ENCODE results near the gene RFWD3.
"Not testable (repeated sequence)": the region's sequence is repeated elsewhere in the genome, so short reads cannot be mapped to it uniquely, and the experiment has no call there.

RFWD3 gene

GRCh38 chr16:74677868-74678267 is 11.2 kb upstream of the RFWD3 start:
- no peak overlapping the region for H3K4me3 Mint-ChIP-seq
- no peak overlapping the region for H3K27ac Mint-ChIP-seq
- no peak for TF ChIP-seq CTCF (IDR thresholded peaks at IDR 0.05)
- H3K36me3 Mint-ChIP-seq (ENCODE audit: low read depth), result no peaks in the 10 kb centered on the region
- H3K27me3 Mint-ChIP-seq (ENCODE audit: low read depth, poor library complexity), result peaks cover 23% of the 10 kb centered on the region
- DNase-seq, result no peak
- H3K9me3 Mint-ChIP-seq, result no peaks in the 10 kb centered on the region
- H3K4me1 Mint-ChIP-seq, result peaks cover 7% of the 10 kb centered on the region

GRCh38 chr16:74673876-74674275 is 7.2 kb upstream of the RFWD3 start:
- Mint-ChIP-seq H3K36me3 (ENCODE audit: low read depth) (no peaks in the 10 kb centered on the region), H3K27me3 (ENCODE audit: low read depth, poor library complexity) (peaks cover 41% of the 10 kb centered on the region), H3K4me1 (no peaks in the 10 kb centered on the region)

GRCh38 chr16:74668877-74669276 is 2.2 kb upstream of the RFWD3 start:
- Mint-ChIP-seq H3K9me3 (peaks cover 31% of the 10 kb centered on the region), H3K36me3 (ENCODE audit: low read depth) (peaks cover 26% of the 10 kb centered on the region), H3K4me1 (peaks cover 21% of the 10 kb centered on the region), H3K27me3 (ENCODE audit: low read depth, poor library complexity) (peaks cover 24% of the 10 kb centered on the region)
- not testable (repeated sequence) for DNase-seq, H3K27ac Mint-ChIP-seq, H3K4me3 Mint-ChIP-seq

More at GRCh38 chr16:74673876-74674275, 7.2 kb upstream of the RFWD3 start:
- Mint-ChIP-seq H3K4me3 (no peak overlapping the region), H3K9me3 (peaks cover 11% of the 10 kb centered on the region), H3K27ac (no peak overlapping the region)
- no peak for TF ChIP-seq CTCF (IDR thresholded peaks at IDR 0.05)
- DNase-seq, result no peak

GRCh38 chr16:74667255-74667700 is 601 bp upstream of the RFWD3 start:
- Mint-ChIP-seq H3K27ac (peak overlapping the region; percentile 39), H3K4me1 (peaks cover 32% of the 10 kb centered on the region), H3K4me3 (peak overlapping the region; percentile 91), H3K36me3 (ENCODE audit: low read depth) (peaks cover 42% of the 10 kb centered on the region), H3K9me3 (peaks cover 31% of the 10 kb centered on the region), H3K27me3 (ENCODE audit: low read depth, poor library complexity) (peaks cover 19% of the 10 kb centered on the region)
- peak; percentile 27 for DNase-seq
- TF ChIP-seq CTCF (IDR thresholded peaks at IDR 0.05), result no peak

- Mint-ChIP-seq H3K27me3 (ENCODE audit: low read depth, poor library complexity) (peaks cover 10% of the 10 kb centered on the region), H3K9me3 (peaks cover 31% of the 10 kb centered on the region), H3K36me3 (ENCODE audit: low read depth) (peaks cover 52% of the 10 kb centered on the region), H3K4me3 (peak overlapping the region; percentile 91), H3K27ac (no peak overlapping the region), H3K4me1 (peaks cover 34% of the 10 kb centered on the region)
- DNase-seq, result no peak
- no peak for TF ChIP-seq CTCF (IDR thresholded peaks at IDR 0.05)
Observed at GRCh38 chr16:74666010-74666421, 661 bp downstream of the RFWD3 start.

GRCh38 chr16:74661064-74661463 is 5.6 kb downstream of the RFWD3 start:
- peaks cover 43% of the 10 kb centered on the region for H3K4me1 Mint-ChIP-seq
- DNase-seq, result no peak
- no peaks in the 10 kb centered on the region for H3K9me3 Mint-ChIP-seq
- H3K4me3 Mint-ChIP-seq, result no peak overlapping the region
- TF ChIP-seq CTCF (IDR thresholded peaks at IDR 0.05), result no peak
- peaks cover 85% of the 10 kb centered on the region for H3K36me3 Mint-ChIP-seq (ENCODE audit: low read depth)
- H3K27ac Mint-ChIP-seq, result peak overlapping the region; percentile 91
- peaks cover 2% of the 10 kb centered on the region for H3K27me3 Mint-ChIP-seq (ENCODE audit: low read depth, poor library complexity)
